ENCODE results near the gene SELENOO. TPM values are rescaled to one million over a fixed set of nuclear protein-coding genes. Genes with fewer than 3 reads are reported as not detected.

The SELENOO gene
- total RNA-seq, 1 experiment from 2014 or later, result 20.0 TPM

- no peak for DNase-seq
- Histone ChIP-seq H3K4me1 (ENCODE audit: low read length) (peaks cover 8% of the 10 kb centered on the region), H3K9me3 (ENCODE audit: low read length) (no peaks in the 10 kb centered on the region), H3K9me2 (replicated peaks; ENCODE audit: insufficient read depth, low read length) (no peaks in the 10 kb centered on the region), H2AFZ (ENCODE audit: low read length) (no peak overlapping the region), H3K4me3 (ENCODE audit: low read length) (no peak overlapping the region), H3K27ac (ENCODE audit: low read length) (no peak overlapping the region), H3K4me2 (ENCODE audit: low read depth, low read length, poor library complexity, severe bottlenecking) (no peak overlapping the region), H3K36me3 (ENCODE audit: insufficient read depth, low read length) (no peaks in the 10 kb centered on the region), H3K9ac (ENCODE audit: low read length) (no peak overlapping the region), H4K20me1 (ENCODE audit: insufficient read depth, low read depth, low read length) (no peaks in the 10 kb centered on the region), H3K27me3 (ENCODE audit: low read length) (no peaks in the 10 kb centered on the region), H3K79me2 (ENCODE audit: low read length) (no peaks in the 10 kb centered on the region)
Observed at GRCh38 chr22:50176850-50177536, 23.8 kb upstream of the SELENOO start.

GRCh38 chr22:50177537-50178470, 23.0 kb upstream of the SELENOO start:
- no peaks in the 10 kb centered on the region for H4K20me1 ChIP-seq (ENCODE audit: insufficient read depth, low read depth, low read length)

GRCh38 chr22:50178471-50178864, 22.3 kb upstream of the SELENOO start:
- H3K27ac ChIP-seq (ENCODE audit: low read length), result no peak overlapping the region
- no peaks in the 10 kb centered on the region for H3K27me3 ChIP-seq (ENCODE audit: low read length)
- H3K9me3 ChIP-seq (ENCODE audit: low read length), result no peaks in the 10 kb centered on the region
- no peaks in the 10 kb centered on the region for H4K20me1 ChIP-seq (ENCODE audit: insufficient read depth, low read depth, low read length)
- H3K4me1 ChIP-seq (ENCODE audit: low read length), result peaks cover 3% of the 10 kb centered on the region
- no peak overlapping the region for H3K4me3 ChIP-seq (ENCODE audit: low read length)
- H3K9ac ChIP-seq (ENCODE audit: low read length), result no peak overlapping the region
- no peak overlapping the region for H3K4me2 ChIP-seq (ENCODE audit: low read depth, low read length, poor library complexity, severe bottlenecking)
- H3K79me2 ChIP-seq (ENCODE audit: low read length), result no peaks in the 10 kb centered on the region
- no peaks in the 10 kb centered on the region for H3K9me2 ChIP-seq (replicated peaks; ENCODE audit: insufficient read depth, low read length)
- DNase-seq, result no peak
- H2AFZ ChIP-seq (ENCODE audit: low read length), result no peak overlapping the region
- H3K36me3 ChIP-seq (ENCODE audit: insufficient read depth, low read length), result no peaks in the 10 kb centered on the region

More at GRCh38 chr22:50177537-50178470, 23.0 kb upstream of the SELENOO start:
- Histone ChIP-seq H3K36me3 (ENCODE audit: insufficient read depth, low read length) (no peaks in the 10 kb centered on the region), H3K9ac (ENCODE audit: low read length) (no peak overlapping the region), H3K4me1 (ENCODE audit: low read length) (peaks cover 8% of the 10 kb centered on the region), H3K4me2 (ENCODE audit: low read depth, low read length, poor library complexity, severe bottlenecking) (no peak overlapping the region), H3K27ac (ENCODE audit: low read length) (no peak overlapping the region), H3K27me3 (ENCODE audit: low read length) (no peaks in the 10 kb centered on the region), H3K9me3 (ENCODE audit: low read length) (no peaks in the 10 kb centered on the region), H2AFZ (ENCODE audit: low read length) (no peak overlapping the region), H3K79me2 (ENCODE audit: low read length) (no peaks in the 10 kb centered on the region), H3K9me2 (replicated peaks; ENCODE audit: insufficient read depth, low read length) (no peaks in the 10 kb centered on the region), H3K4me3 (ENCODE audit: low read length) (no peak overlapping the region)
- no peak for DNase-seq

GRCh38 chr22:50178871-50179869, 21.6 kb upstream of the SELENOO start:
- H2AFZ ChIP-seq (ENCODE audit: low read length), result no peak overlapping the region
- no peaks in the 10 kb centered on the region for H3K9me2 ChIP-seq (replicated peaks; ENCODE audit: insufficient read depth, low read length)
- no peak overlapping the region for H3K27ac ChIP-seq (ENCODE audit: low read length)
- H3K9ac ChIP-seq (ENCODE audit: low read length), result no peak overlapping the region
- H3K4me1 ChIP-seq (ENCODE audit: low read length), result no peaks in the 10 kb centered on the region
- peaks cover 2% of the 10 kb centered on the region; the same call in 1 of the 2 replicates for H4K20me1 ChIP-seq (ENCODE audit: insufficient read depth, low read depth, low read length)
- H3K9me3 ChIP-seq (ENCODE audit: low read length), result no peaks in the 10 kb centered on the region
- no peak overlapping the region for H3K4me2 ChIP-seq (ENCODE audit: low read depth, low read length, poor library complexity, severe bottlenecking)
- H3K4me3 ChIP-seq (ENCODE audit: low read length), result no peak overlapping the region
- no peaks in the 10 kb centered on the region for H3K79me2 ChIP-seq (ENCODE audit: low read length)
- DNase-seq, result peak; percentile 31
- H3K36me3 ChIP-seq (ENCODE audit: insufficient read depth, low read length), result no peaks in the 10 kb centered on the region
- H3K27me3 ChIP-seq (ENCODE audit: low read length), result no peaks in the 10 kb centered on the region

GRCh38 chr22:50179937-50180726, 20.7 kb upstream of the SELENOO start:
- Histone ChIP-seq H3K27ac (ENCODE audit: low read length) (no peak overlapping the region), H3K9me3 (ENCODE audit: low read length) (no peaks in the 10 kb centered on the region), H3K4me1 (ENCODE audit: low read length) (peaks cover under 1% of the 10 kb centered on the region; the same call in 1 of the 2 replicates), H3K4me2 (ENCODE audit: low read depth, low read length, poor library complexity, severe bottlenecking) (no peak overlapping the region), H3K79me2 (ENCODE audit: low read length) (no peaks in the 10 kb centered on the region), H3K4me3 (ENCODE audit: low read length) (no peak overlapping the region), H3K9ac (ENCODE audit: low read length) (no peak overlapping the region), H3K27me3 (ENCODE audit: low read length) (no peaks in the 10 kb centered on the region), H4K20me1 (ENCODE audit: insufficient read depth, low read depth, low read length) (peaks cover 3% of the 10 kb centered on the region; the same call in 1 of the 2 replicates), H3K9me2 (replicated peaks; ENCODE audit: insufficient read depth, low read length) (no peaks in the 10 kb centered on the region), H3K36me3 (ENCODE audit: insufficient read depth, low read length) (no peaks in the 10 kb centered on the region), H2AFZ (ENCODE audit: low read length) (no peak overlapping the region)
- DNase-seq, result peak; percentile 38

GRCh38 chr22:50180727-50181521, 19.9 kb upstream of the SELENOO start:
- Histone ChIP-seq H3K27ac (ENCODE audit: low read length) (no peak overlapping the region), H3K27me3 (ENCODE audit: low read length) (no peaks in the 10 kb centered on the region), H3K36me3 (ENCODE audit: insufficient read depth, low read length) (no peaks in the 10 kb centered on the region), H2AFZ (ENCODE audit: low read length) (no peak overlapping the region), H3K4me2 (ENCODE audit: low read depth, low read length, poor library complexity, severe bottlenecking) (no peak overlapping the region), H4K20me1 (ENCODE audit: insufficient read depth, low read depth, low read length) (peaks cover 3% of the 10 kb centered on the region; the same call in 1 of the 2 replicates), H3K9ac (ENCODE audit: low read length) (no peak overlapping the region), H3K4me1 (ENCODE audit: low read length) (peaks cover 4% of the 10 kb centered on the region), H3K9me2 (replicated peaks; ENCODE audit: insufficient read depth, low read length) (no peaks in the 10 kb centered on the region), H3K9me3 (ENCODE audit: low read length) (no peaks in the 10 kb centered on the region), H3K4me3 (ENCODE audit: low read length) (no peak overlapping the region), H3K79me2 (ENCODE audit: low read length) (no peaks in the 10 kb centered on the region)
- DNase-seq, result no peak

All from Karpas-422 (cell line).